ENCODE measurements around the gene GGN. TPM values are rescaled to one million over a fixed set of nuclear protein-coding genes. Genes with fewer than 3 reads are reported as not detected.
A peak's percentile ranks its signal among the peaks of the same experiment; 100 is the strongest.
"Not testable (repeated sequence)": the region's sequence is repeated elsewhere in the genome, so short reads cannot be mapped to it uniquely, and the experiment has no call there.

The GGN gene
- total and polyA plus RNA-seq, 2 donors from 2014 or later: 0.92 to 1.6 TPM

DNA sequence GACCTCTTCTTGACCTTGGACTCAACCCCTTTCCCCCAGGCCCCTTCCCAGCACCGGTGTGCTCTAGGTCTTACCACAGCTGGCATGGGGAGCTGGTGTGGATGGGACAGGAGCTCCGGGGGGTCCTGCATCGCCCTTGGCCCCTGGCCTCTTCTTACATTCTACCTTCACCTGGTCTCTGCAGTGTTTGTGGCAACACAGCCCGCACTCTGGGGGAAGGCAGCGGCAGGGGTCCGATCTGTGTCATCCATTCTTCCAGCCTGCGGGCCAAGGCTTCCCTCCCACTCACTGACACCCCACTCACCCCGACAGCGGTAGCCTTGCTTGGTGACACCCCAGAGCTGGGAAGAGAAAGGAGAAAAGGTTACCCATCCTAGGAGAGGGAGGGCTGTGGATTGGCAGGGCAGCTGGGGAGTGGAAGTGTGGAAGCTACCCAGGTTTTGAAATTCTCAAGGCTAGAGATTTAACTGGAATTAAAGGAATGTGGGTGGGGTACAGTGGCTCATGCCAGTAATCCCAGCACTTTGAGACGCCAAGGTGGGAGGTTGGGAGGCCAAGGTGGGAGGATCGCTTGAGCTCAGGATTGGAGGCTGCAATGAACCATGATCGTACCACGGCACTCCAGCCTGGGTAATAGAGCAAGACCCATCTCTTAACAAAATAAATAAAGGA is 23.3 kb upstream of the GGN start:
- H3K27me3 ChIP-seq (ENCODE audit: control insufficient read depth, insufficient read depth, low read length): no peaks in the 10 kb centered on the region
- H3K27ac ChIP-seq (ENCODE audit: low read depth in 2 of 2, low read length in 2 of 2): no peak overlapping the region
- no peak overlapping the region for H3K4me3 ChIP-seq (ENCODE audit: low read length in 3 of 3)
- TF ChIP-seq, protein P1, sequence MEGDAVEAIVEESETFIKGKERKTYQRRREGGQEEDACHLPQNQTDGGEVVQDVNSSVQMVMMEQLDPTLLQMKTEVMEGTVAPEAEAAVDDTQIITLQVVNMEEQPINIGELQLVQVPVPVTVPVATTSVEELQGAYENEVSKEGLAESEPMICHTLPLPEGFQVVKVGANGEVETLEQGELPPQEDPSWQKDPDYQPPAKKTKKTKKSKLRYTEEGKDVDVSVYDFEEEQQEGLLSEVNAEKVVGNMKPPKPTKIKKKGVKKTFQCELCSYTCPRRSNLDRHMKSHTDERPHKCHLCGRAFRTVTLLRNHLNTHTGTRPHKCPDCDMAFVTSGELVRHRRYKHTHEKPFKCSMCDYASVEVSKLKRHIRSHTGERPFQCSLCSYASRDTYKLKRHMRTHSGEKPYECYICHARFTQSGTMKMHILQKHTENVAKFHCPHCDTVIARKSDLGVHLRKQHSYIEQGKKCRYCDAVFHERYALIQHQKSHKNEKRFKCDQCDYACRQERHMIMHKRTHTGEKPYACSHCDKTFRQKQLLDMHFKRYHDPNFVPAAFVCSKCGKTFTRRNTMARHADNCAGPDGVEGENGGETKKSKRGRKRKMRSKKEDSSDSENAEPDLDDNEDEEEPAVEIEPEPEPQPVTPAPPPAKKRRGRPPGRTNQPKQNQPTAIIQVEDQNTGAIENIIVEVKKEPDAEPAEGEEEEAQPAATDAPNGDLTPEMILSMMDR (IDR thresholded peaks at IDR 0.05; ENCODE audit: borderline replicate concordance, extremely low read depth, insufficient read depth): no peak
- no peaks in the 10 kb centered on the region for H3K4me1 ChIP-seq (ENCODE audit: control insufficient read depth in 2 of 3, insufficient read depth in 2 of 3, low read depth in 1 of 3, low read length in 3 of 3)
- peaks cover 0 to 7% (median 4%) of the 10 kb centered on the region in 3 donors for H3K36me3 ChIP-seq (ENCODE audit: control insufficient read depth in 2 of 3, insufficient read depth in 3 of 3, low read length in 3 of 3)
- H3K9me3 ChIP-seq (ENCODE audit: control insufficient read depth in 2 of 3, insufficient read depth in 1 of 3, low read length in 3 of 3): no peaks in the 10 kb centered on the region
- FAIRE-seq: no peak
- H3K9ac ChIP-seq (ENCODE audit: low read length in 3 of 3): no peak overlapping the region
- DNase-seq: no peak
- intact Hi-C loops (cut with DNase I): no loop called here

- H3K27ac ChIP-seq (ENCODE audit: low read depth in 2 of 2, low read length in 2 of 2); DNase-seq; H3K36me3 ChIP-seq (ENCODE audit: control insufficient read depth in 2 of 3, insufficient read depth in 3 of 3, low read length in 3 of 3); H3K4me1 ChIP-seq (ENCODE audit: control insufficient read depth in 2 of 3, insufficient read depth in 2 of 3, low read depth in 1 of 3, low read length in 3 of 3); H3K27me3 ChIP-seq (ENCODE audit: control insufficient read depth, insufficient read depth, low read length); H3K4me3 ChIP-seq (ENCODE audit: low read length in 3 of 3); intact Hi-C loops (cut with DNase I); H3K9me3 ChIP-seq (ENCODE audit: control insufficient read depth in 2 of 3, insufficient read depth in 1 of 3, low read length in 3 of 3); FAIRE-seq; H3K9ac ChIP-seq (ENCODE audit: low read length in 3 of 3): not testable (repeated sequence)
Measured at GRCh38 chr19:38410407-38410806, 22.6 kb upstream of the GGN start.

- TF ChIP-seq, protein P1 (IDR thresholded peaks at IDR 0.05; ENCODE audit: borderline replicate concordance, extremely low read depth, insufficient read depth): no peak
- Histone ChIP-seq H3K9ac (ENCODE audit: low read length in 3 of 3) (no peak overlapping the region), H3K36me3 (ENCODE audit: control insufficient read depth in 2 of 3, insufficient read depth in 3 of 3, low read length in 3 of 3) (peaks cover 0 to 7% (median 4%) of the 10 kb centered on the region in 3 donors), H3K9me3 (ENCODE audit: control insufficient read depth in 2 of 3, insufficient read depth in 1 of 3, low read length in 3 of 3) (no peaks in the 10 kb centered on the region), H3K27ac (ENCODE audit: low read depth in 2 of 2, low read length in 2 of 2) (no peak overlapping the region), H3K27me3 (ENCODE audit: control insufficient read depth, insufficient read depth, low read length) (no peaks in the 10 kb centered on the region), H3K4me3 (ENCODE audit: low read length in 3 of 3) (no peak overlapping the region), H3K4me1 (ENCODE audit: control insufficient read depth in 2 of 3, insufficient read depth in 2 of 3, low read depth in 1 of 3, low read length in 3 of 3) (no peaks in the 10 kb centered on the region)
- FAIRE-seq (no peak), DNase-seq (peak in 1 of 5 donors; percentile 19)
- intact Hi-C loops (cut with DNase I): no loop called here
Measured at GRCh38 chr19:38409631-38410133, 21.8 kb upstream of the GGN start.

DNA sequence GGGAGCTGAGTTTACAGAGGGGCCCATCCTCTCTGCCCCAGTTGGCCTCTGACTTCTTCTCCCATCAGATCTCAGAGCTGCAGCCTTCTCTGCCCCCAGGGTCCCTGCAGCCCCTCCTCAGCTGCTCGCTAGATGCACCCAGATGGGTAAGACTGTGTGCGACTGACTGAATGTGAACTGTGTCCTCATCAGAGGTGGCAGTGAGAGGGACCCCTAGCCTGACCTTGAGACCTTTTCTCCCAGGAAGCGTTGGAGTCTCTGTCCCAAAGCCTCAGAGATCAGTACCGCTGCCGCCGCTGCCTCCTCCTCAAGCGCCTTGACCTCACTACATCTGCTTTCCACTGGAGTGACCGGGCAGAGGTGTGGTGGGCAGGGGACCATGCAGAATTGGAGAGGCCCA is 17.4 kb upstream of the GGN start:
- Histone ChIP-seq H3K9ac (ENCODE audit: low read length in 3 of 3) (no peak overlapping the region), H3K27me3 (ENCODE audit: control insufficient read depth, insufficient read depth, low read length) (no peaks in the 10 kb centered on the region), H3K9me3 (ENCODE audit: control insufficient read depth in 2 of 3, insufficient read depth in 1 of 3, low read length in 3 of 3) (no peaks in the 10 kb centered on the region), H3K4me3 (ENCODE audit: low read length in 3 of 3) (no peak overlapping the region), H3K27ac (ENCODE audit: low read depth in 2 of 2, low read length in 2 of 2) (no peak overlapping the region), H3K4me1 (ENCODE audit: control insufficient read depth in 2 of 3, insufficient read depth in 2 of 3, low read depth in 1 of 3, low read length in 3 of 3) (no peaks in the 10 kb centered on the region), H3K36me3 (ENCODE audit: control insufficient read depth in 2 of 3, insufficient read depth in 3 of 3, low read length in 3 of 3) (peaks cover 0 to 7% (median 4%) of the 10 kb centered on the region in 3 donors)
- TF ChIP-seq, protein P1 (IDR thresholded peaks at IDR 0.05; ENCODE audit: borderline replicate concordance, extremely low read depth, insufficient read depth): no peak
- intact Hi-C loops (cut with DNase I): no loop called here
- peak in 2 of 5 donors; percentile 21 to 38 for DNase-seq
- no peak for FAIRE-seq

Measured in kidney (tissue), 14 donors.